NAMALWA (cell line): ENCODE data around the gene PAN3.

Experiments
- DNase-seq: peaks from one replicate; pipeline ENCODE4 v3.0.0-alpha.2; 2015; ENCODE audit warnings: low spot score

Gene PAN3

DNA sequence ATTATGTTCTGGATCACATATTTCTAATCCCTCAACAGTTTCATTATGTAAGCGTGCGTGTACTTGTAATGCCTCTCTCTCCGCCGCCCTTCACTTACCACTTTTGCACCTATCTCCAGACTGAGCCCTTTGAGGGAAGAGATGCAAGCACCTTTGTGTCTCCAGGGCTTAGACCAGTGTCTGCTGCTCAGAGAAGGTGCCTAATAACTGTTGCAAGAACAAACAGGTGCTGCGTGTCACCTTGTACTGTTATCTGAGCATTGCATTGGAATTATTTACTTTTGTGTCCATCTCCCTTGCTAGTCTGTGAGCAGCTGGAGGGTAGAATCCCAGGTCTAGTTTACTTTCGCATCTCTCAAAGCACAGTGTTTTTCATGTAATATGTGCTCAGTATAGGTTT, 200.4 kb downstream of the PAN3 start:
- no peak for DNase-seq

DNA sequence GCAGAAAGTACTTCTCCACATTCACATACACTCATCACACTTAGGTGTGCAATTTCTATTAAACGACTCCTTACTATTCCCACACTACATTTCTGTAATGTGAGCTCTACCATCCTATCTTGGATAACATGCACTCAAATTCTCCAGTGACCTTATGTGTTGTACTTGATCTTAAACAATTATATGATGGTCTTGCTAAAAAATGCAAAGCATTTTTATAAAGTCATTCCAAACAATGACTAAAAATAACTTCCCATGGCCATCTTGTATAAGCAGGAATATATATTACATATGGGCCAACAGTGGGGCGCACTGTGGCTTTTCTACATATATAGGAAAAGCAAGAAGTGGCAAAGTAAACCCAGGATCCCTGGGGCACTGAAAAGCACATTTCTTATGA, 201.1 kb downstream of the PAN3 start:
- no peak for DNase-seq

DNA sequence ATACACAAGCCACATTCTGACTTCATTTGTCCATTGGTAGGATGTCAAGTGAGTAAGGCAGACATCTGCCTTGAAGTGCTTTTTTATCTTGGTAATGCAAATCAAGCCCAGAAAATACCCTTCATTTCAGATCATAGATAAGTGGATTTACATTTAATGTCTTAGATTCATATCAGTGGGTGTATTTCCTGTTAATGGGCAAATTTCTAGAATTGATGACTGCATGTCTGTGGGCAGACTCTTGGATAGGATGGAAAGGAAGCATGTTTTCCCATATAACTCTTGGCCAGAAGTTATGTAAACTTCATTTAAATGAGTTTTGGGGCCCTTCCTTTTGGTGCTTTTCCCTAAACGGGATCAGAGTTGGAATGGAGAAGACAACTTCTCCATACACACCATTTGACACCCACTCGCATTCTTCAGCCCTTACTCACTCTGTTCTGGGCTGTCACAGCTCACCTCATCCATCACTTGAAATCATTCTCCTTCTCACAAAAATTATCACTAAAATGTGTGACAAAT, 202.0 kb downstream of the PAN3 start:
- DNase-seq, result no peak

DNA sequence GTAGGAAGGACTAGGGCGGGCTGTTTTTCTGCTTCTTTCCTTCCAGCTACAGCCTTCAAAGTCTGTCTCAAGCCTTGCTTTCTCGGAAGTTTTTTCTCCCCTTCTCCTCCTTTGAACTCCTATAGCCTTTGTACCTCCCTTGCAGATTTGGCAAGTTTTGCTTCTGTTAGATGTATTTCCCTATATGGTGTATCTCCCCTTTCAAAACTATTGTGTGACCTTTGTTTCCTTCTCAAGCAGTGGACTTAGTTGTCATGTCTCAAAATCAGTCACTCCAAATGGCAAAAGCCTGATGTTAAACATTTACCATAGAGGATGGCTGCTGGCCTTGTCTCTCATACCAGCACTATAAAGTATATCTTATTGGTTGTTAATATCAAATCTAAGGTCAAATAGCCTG, 203.9 kb downstream of the PAN3 start:
- DNase-seq, result no peak

DNA sequence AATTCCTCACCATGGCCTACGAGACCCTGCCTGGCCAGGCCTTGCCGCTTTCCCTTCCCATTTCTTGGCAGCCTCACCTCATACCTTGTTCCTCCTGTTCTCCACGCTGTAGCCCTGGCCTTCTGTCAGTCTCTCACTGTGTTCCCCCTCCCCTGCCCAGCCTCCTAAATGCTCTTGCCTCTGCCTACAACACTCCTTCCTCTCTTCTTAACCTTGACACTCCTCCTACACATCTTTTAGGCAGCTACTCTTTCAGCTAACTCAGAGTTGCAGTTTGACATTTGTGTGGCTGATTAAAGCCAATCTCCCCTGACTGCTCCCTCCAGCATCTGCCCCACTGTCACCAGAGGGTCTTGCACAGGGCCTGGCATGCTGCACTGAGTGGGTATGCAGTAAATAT, 205.8 kb downstream of the PAN3 start:
- DNase-seq, result no peak
